ENCODE data around the gene HLA-DMA.

- no peak for TF ChIP-seq CTCF (IDR thresholded peaks at IDR 0.05)
- no peak for TF ChIP-seq ZFX (IDR thresholded peaks at IDR 0.05; ENCODE audit: borderline replicate concordance)
Measured at GRCh38 chr6:32976334-32977069, 23.6 kb upstream of the HLA-DMA start.

Measured in 22Rv1 (cell line).